ENCODE measurements around the gene ARFGAP3.

The ARFGAP3 gene

DNA sequence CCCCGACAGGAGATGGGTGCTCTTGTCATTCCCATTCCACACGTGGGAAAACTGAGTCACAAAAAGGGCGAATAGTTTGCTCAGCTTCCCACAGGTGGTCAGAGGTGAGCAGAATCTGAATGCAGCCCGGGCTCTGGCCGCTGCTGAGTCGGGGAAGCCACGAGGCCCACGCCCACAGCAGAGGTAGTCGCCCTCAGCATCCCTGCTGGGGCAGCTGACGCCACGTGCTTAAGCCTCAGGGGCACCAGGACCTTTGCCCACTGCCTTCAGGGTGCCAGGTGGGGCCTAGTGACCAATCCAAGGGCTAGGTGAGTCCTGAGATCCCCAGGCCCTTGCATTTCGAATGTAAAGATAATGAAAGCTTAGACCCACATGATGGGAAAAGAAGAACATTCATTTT lies 24.2 kb upstream of the ARFGAP3 start:
- Histone ChIP-seq H3K9me3 (ENCODE audit: low read depth, low read length) (no peaks in the 10 kb centered on the region), H3K27ac (no peak overlapping the region), H3K4me3 (no peak overlapping the region), H3K36me3 (ENCODE audit: insufficient read depth, low read length) (peaks cover 15% of the 10 kb centered on the region; the same call in 1 of the 2 replicates), H3K9ac (ENCODE audit: insufficient read length) (no peak overlapping the region)
- DNase-seq (ENCODE audit: low read depth, low spot score): no peak
- TF ChIP-seq EZH2 (IDR thresholded peaks at IDR 0.05) (no peak), FOXP2 (optimal IDR thresholded peaks at IDR 0.05; ENCODE audit: control extremely low read depth, extremely low read length, insufficient read depth) (no peak), POLR2AphosphoS5 (IDR thresholded peaks at IDR 0.05; ENCODE audit: borderline replicate concordance, low read depth, low read length) (no peak)

DNA sequence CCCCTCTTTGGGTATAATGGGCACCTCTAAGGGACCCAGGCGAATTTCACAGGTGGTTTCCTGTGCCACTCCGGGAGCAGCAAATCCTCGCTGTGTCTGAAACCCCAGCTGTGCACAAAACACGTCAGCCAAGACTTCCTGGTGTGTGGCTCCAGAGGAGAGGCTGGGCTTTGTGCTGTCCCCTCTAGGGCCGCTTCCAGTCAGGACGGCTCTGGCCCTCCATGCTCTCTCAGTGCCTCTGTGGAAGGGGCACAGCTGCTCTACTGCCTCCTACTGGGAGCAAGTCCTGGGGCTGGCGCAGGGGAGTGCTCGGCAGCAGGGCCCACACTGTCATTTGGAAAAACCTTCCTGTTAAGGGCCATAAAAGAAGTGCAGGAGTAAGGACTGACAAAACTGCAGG lies 23.7 kb upstream of the ARFGAP3 start:
- DNase-seq (ENCODE audit: low read depth, low spot score): no peak
- H3K36me3 ChIP-seq (ENCODE audit: insufficient read depth, low read length): peaks cover 15% of the 10 kb centered on the region; the same call in 1 of the 2 replicates
- H3K27ac ChIP-seq: no peak overlapping the region
- no peaks in the 10 kb centered on the region for H3K9me3 ChIP-seq (ENCODE audit: low read depth, low read length)
- H3K9ac ChIP-seq (ENCODE audit: insufficient read length): no peak overlapping the region
- no peak overlapping the region for H3K4me3 ChIP-seq
- TF ChIP-seq POLR2AphosphoS5 (IDR thresholded peaks at IDR 0.05; ENCODE audit: borderline replicate concordance, low read depth, low read length) (no peak), EZH2 (IDR thresholded peaks at IDR 0.05) (no peak)

DNA sequence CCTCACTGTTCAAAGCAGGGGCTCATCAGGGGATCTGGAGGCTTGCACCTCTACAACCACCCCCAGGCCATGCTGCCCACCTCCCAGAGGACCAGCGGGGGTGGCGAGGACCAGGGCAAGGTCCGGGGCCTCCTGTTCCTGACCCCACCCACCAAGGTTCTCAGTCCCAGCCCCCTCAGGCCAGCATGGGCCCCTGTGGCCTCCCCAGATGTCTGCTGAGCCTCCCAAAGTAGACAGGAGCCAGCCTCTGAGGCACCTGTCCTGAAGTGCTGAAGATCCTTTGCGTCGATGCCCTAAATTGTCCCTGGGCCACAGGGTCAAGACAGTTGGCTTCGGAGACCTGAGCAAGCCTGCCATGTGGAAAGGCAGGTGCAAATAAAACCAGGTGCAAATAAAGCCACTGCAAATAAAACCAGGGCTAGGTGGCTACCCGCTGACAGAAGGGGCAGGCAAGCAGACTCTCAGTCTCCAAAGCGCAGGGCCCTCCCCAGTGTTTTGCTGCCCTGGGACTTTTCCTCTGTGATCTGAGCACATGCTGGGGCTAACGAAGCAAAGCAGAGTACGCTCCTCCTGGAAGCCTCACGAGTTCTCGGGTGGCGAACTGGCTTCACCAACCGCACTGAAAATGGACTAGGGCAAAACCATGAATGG lies 22.4 kb upstream of the ARFGAP3 start:
- DNase-seq (ENCODE audit: low read depth, low spot score): no peak
- Histone ChIP-seq H3K4me3 (no peak overlapping the region), H3K36me3 (ENCODE audit: insufficient read depth, low read length) (peaks cover 13% of the 10 kb centered on the region; the same call in 1 of the 2 replicates), H3K9me3 (ENCODE audit: low read depth, low read length) (no peaks in the 10 kb centered on the region), H3K9ac (ENCODE audit: insufficient read length) (no peak overlapping the region), H3K27ac (no peak overlapping the region)
- TF ChIP-seq FOXP2 (optimal IDR thresholded peaks at IDR 0.05; ENCODE audit: control extremely low read depth, extremely low read length, insufficient read depth) (no peak), POLR2AphosphoS5 (IDR thresholded peaks at IDR 0.05; ENCODE audit: borderline replicate concordance, low read depth, low read length) (no peak), EZH2 (IDR thresholded peaks at IDR 0.05) (no peak)

DNA sequence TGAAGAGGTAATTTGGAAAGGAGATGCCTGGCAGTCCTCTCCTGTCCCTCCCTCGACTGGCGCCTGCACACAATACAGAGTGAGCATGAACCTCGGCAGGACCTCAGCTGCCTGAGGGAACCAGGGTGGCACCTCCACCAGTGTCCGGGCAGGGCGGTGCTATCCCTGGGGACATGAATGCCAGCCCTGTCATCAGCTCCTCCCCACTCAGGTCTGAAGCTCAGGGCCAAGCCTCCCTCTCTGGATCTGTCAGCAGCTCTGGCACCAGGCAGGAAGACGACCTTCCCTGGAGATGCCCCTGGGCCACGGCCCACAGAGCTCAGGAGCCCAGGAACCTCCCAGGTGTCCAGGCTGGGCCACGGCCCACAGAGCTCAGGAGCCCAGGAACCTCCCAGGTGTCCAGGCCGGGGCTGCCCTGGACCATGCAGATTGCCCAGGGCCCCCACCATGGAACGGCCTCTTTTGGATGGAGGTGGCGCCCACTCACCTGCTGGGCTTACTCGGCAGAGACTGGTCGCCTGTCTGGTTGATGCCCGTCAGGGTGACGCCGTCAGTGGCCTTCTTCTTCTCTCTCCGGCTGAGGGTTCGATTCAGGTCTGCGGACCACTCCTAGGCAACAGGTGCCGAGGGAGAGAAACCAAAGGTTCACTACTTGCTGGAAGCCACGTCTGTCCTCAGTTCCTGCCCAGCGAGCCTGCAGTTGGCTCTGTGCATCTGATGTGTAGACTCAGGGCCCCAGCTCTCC lies 21.7 kb upstream of the ARFGAP3 start:
- DNase-seq (ENCODE audit: low read depth, low spot score): no peak
- no peak for TF ChIP-seq EZH2 (IDR thresholded peaks at IDR 0.05)
- no peak for TF ChIP-seq FOXP2 (optimal IDR thresholded peaks at IDR 0.05; ENCODE audit: control extremely low read depth, extremely low read length, insufficient read depth)
- no peak for TF ChIP-seq POLR2AphosphoS5 (IDR thresholded peaks at IDR 0.05; ENCODE audit: borderline replicate concordance, low read depth, low read length)
- Histone ChIP-seq H3K36me3 (ENCODE audit: insufficient read depth, low read length) (peaks cover 6% of the 10 kb centered on the region; the same call in 1 of the 2 replicates), H3K9ac (ENCODE audit: insufficient read length) (no peak overlapping the region), H3K9me3 (ENCODE audit: low read depth, low read length) (no peaks in the 10 kb centered on the region), H3K27ac (no peak overlapping the region), H3K4me3 (no peak overlapping the region)

DNA sequence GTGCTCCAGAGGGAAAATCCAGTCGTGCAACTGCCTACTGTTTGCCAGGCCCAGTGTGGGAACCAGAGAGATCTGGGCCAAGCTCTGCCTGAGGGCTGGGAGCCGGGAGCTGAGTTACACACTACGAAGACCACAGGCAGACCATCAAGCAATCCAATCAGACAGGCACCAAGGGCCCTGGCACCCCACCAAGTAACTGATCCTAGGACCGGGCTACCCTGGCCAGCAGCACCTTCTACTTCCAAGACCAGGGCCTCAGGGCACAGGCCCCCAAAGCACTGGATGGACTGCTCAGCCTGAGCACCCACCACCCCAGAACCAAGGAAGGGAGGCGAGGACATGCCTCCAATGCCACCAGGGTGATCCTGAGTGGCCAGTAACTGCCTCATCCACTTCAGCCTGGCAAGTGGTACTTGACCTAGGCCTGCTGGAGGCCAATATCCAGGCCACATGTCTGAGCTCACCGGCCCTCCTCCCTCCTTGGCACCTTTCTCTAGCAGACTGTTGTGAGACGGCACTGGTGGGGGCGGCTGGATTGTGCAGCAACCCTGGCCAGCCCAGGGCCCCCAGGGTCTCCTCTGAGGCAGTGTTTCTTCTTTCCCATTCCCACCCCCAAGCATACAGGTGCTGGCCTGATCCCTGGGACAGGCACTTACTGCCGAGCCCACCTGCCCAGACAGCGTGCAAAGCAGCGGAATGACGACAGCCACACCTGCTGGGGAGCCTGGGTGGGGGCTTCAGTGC lies 20.7 kb upstream of the ARFGAP3 start:
- Histone ChIP-seq H3K27ac (no peak overlapping the region), H3K9me3 (ENCODE audit: low read depth, low read length) (no peaks in the 10 kb centered on the region), H3K9ac (ENCODE audit: insufficient read length) (no peak overlapping the region), H3K36me3 (ENCODE audit: insufficient read depth, low read length) (peaks cover 12% of the 10 kb centered on the region; the same call in 1 of the 2 replicates), H3K4me3 (no peak overlapping the region)
- DNase-seq (ENCODE audit: low read depth, low spot score): no peak
- TF ChIP-seq POLR2AphosphoS5 (IDR thresholded peaks at IDR 0.05; ENCODE audit: borderline replicate concordance, low read depth, low read length): no peak
- TF ChIP-seq EZH2 (IDR thresholded peaks at IDR 0.05): no peak
- no peak for TF ChIP-seq FOXP2 (optimal IDR thresholded peaks at IDR 0.05; ENCODE audit: control extremely low read depth, extremely low read length, insufficient read depth)

DNA sequence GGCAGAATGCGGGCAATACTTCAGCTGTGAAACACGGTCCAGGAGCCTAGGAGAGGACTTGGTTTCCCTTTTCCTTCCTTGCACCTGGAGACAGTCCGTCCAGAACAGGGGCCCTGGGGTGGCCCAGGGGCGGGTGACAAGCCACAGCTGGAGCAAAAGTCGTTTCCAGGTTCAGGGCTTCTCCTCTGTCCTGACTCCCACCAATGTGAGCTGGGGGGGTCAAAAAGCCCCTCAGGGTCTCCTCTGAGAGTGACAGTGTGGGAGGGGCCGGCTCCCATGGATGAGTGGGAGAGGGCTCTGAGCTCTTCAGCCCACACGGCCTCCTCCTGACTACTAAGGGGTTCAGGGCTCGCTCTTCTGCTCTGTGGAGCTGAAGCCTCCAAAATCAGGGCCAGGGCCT lies 20.1 kb upstream of the ARFGAP3 start:
- no peak overlapping the region for H3K4me3 ChIP-seq
- no peak for DNase-seq (ENCODE audit: low read depth, low spot score)
- peaks cover 11% of the 10 kb centered on the region; the same call in 1 of the 2 replicates for H3K36me3 ChIP-seq (ENCODE audit: insufficient read depth, low read length)
- H3K27ac ChIP-seq: no peak overlapping the region
- TF ChIP-seq EZH2 (IDR thresholded peaks at IDR 0.05): no peak
- TF ChIP-seq FOXP2 (optimal IDR thresholded peaks at IDR 0.05; ENCODE audit: control extremely low read depth, extremely low read length, insufficient read depth): no peak
- TF ChIP-seq POLR2AphosphoS5 (IDR thresholded peaks at IDR 0.05; ENCODE audit: borderline replicate concordance, low read depth, low read length): no peak
- no peaks in the 10 kb centered on the region for H3K9me3 ChIP-seq (ENCODE audit: low read depth, low read length)
- H3K9ac ChIP-seq (ENCODE audit: insufficient read length): no peak overlapping the region

DNA sequence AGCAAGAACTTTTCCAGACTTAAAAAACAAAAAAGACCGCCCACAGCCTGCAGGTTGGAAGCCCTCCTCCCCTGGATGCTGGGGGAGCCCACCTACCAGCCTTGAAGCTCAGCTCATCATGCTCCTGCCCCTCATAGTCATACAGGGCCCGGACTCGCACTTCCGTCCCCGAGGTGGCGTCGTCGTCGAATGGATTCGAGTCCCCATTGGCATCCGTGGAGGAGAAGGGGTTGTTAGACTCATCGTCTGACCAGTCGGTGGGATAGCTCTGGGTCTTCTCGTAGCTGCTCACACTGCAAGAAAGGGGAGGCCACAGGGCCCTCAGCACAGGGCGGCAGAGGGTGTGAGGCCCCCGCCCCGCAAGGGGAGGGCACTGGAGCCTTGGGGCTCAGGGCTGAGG lies 19.0 kb upstream of the ARFGAP3 start:
- Histone ChIP-seq H3K4me3 (no peak overlapping the region), H3K36me3 (ENCODE audit: insufficient read depth, low read length) (peaks cover 11% of the 10 kb centered on the region; the same call in 1 of the 2 replicates), H3K27ac (no peak overlapping the region), H3K9me3 (ENCODE audit: low read depth, low read length) (no peaks in the 10 kb centered on the region), H3K9ac (ENCODE audit: insufficient read length) (no peak overlapping the region)
- DNase-seq (ENCODE audit: low read depth, low spot score): no peak
- TF ChIP-seq FOXP2 (optimal IDR thresholded peaks at IDR 0.05; ENCODE audit: control extremely low read depth, extremely low read length, insufficient read depth) (no peak), POLR2AphosphoS5 (IDR thresholded peaks at IDR 0.05; ENCODE audit: borderline replicate concordance, low read depth, low read length) (no peak), EZH2 (IDR thresholded peaks at IDR 0.05) (no peak)

DNA sequence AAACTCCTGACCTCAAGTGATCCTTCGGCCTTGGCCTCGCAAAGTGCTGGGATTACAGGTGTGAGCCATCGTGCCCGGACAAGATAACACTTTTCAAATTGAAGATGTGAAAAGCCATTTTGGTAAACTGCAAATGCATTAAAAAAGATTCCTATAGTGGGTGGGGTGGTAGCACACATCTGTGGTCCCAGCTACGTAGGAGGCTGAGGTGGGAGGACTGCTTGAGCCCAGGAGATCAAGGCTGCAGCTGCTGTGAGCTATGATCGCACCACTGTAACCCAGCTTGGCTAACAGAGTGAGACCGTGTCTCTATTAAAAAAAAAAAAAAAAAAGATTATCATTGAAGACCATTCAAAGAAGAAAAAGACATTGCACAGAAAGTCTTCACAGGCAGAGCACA lies 16.9 kb upstream of the ARFGAP3 start:
- H3K9me3 ChIP-seq (ENCODE audit: low read depth, low read length): no peaks in the 10 kb centered on the region
- TF ChIP-seq EZH2 (IDR thresholded peaks at IDR 0.05) (no peak), POLR2AphosphoS5 (IDR thresholded peaks at IDR 0.05; ENCODE audit: borderline replicate concordance, low read depth, low read length) (no peak), FOXP2 (optimal IDR thresholded peaks at IDR 0.05; ENCODE audit: control extremely low read depth, extremely low read length, insufficient read depth) (no peak)
- H3K27ac ChIP-seq: no peak overlapping the region
- no peak overlapping the region for H3K9ac ChIP-seq (ENCODE audit: insufficient read length)
- H3K4me3 ChIP-seq: no peak overlapping the region
- H3K36me3 ChIP-seq (ENCODE audit: insufficient read depth, low read length): peaks cover 11% of the 10 kb centered on the region; the same call in 1 of the 2 replicates
- no peak for DNase-seq (ENCODE audit: low read depth, low spot score)

Measured in SK-N-MC (cell line).